ENCODE data around the gene JMJD6.

The JMJD6 gene

GRCh38 chr17:76695059-76695831, 31.2 kb downstream of the JMJD6 start:
- peaks cover 12% of the 10 kb centered on the region for H3K4me1 ChIP-seq (ENCODE audit: control insufficient read depth, insufficient read depth, low read length)
- no peak overlapping the region for H3K4me3 ChIP-seq (ENCODE audit: low read depth, low read length)
- no peaks in the 10 kb centered on the region for H3K9me3 ChIP-seq (ENCODE audit: control insufficient read depth, insufficient read depth, low read length)
- no peak overlapping the region for H3K9ac ChIP-seq (ENCODE audit: low read depth, low read length)
- H3K27me3 ChIP-seq (ENCODE audit: control insufficient read depth, insufficient read depth, low read length) = no peaks in the 10 kb centered on the region
- no peaks in the 10 kb centered on the region for H3K36me3 ChIP-seq (ENCODE audit: control insufficient read depth, insufficient read depth, low read length)
- H3K27ac ChIP-seq (ENCODE audit: low read depth, low read length) = no peak overlapping the region

- Histone ChIP-seq H3K27me3 (ENCODE audit: control insufficient read depth, insufficient read depth, low read length) (no peaks in the 10 kb centered on the region), H3K9me3 (ENCODE audit: control insufficient read depth, insufficient read depth, low read length) (no peaks in the 10 kb centered on the region), H3K36me3 (ENCODE audit: control insufficient read depth, insufficient read depth, low read length) (no peaks in the 10 kb centered on the region), H3K4me1 (ENCODE audit: control insufficient read depth, insufficient read depth, low read length) (peaks cover 7% of the 10 kb centered on the region; the same call in 1 of the 2 replicates), H3K9ac (ENCODE audit: low read depth, low read length) (no peak overlapping the region), H3K27ac (ENCODE audit: low read depth, low read length) (no peak overlapping the region), H3K4me3 (ENCODE audit: low read depth, low read length) (no peak overlapping the region)
Measured at GRCh38 chr17:76691379-76692191, 34.8 kb downstream of the JMJD6 start.

DNA sequence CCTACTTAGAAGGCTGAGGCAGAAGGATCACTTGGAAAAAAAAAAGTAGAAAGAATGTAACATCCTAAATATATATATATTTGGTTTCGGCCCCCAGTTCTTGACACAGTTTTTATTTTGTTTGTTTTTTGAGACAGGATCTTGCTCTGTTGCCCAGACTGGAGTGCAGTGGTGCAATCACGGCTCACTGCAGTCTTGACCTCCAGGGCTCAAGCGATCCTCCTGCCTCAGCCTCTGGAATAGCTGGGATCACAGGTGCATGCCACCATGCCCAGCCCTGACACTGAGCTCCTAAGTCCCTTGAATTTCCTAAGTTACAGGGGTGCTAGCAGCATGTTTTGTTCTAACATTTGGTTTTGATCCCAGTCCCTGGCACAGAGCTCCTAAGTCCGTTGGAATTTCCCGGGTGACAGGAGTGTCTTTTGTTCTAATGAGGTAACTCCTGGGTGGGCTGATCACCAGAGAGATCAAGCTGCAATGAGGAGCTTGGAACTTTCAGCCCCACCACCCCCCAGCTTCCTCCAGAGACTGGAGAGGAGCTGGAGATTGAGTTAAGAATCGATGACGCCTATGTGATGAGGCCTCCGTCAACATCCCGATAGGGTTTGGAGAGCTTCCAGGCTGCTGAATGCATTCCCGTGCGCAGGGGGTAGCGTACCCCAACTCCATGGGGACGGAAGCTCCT, 35.7 kb downstream of the JMJD6 start:
- no peak overlapping the region for H3K27ac ChIP-seq (ENCODE audit: low read depth, low read length)
- H3K4me3 ChIP-seq (ENCODE audit: low read depth, low read length) = no peak overlapping the region
- peaks cover 7% of the 10 kb centered on the region; the same call in 1 of the 2 replicates for H3K4me1 ChIP-seq (ENCODE audit: control insufficient read depth, insufficient read depth, low read length)
- H3K27me3 ChIP-seq (ENCODE audit: control insufficient read depth, insufficient read depth, low read length) = no peaks in the 10 kb centered on the region
- no peaks in the 10 kb centered on the region for H3K9me3 ChIP-seq (ENCODE audit: control insufficient read depth, insufficient read depth, low read length)
- H3K9ac ChIP-seq (ENCODE audit: low read depth, low read length) = no peak overlapping the region
- no peaks in the 10 kb centered on the region for H3K36me3 ChIP-seq (ENCODE audit: control insufficient read depth, insufficient read depth, low read length)

- no peak overlapping the region for H3K9ac ChIP-seq (ENCODE audit: low read depth, low read length)
- no peaks in the 10 kb centered on the region for H3K27me3 ChIP-seq (ENCODE audit: control insufficient read depth, insufficient read depth, low read length)
- peaks cover 7% of the 10 kb centered on the region; the same call in 1 of the 2 replicates for H3K4me1 ChIP-seq (ENCODE audit: control insufficient read depth, insufficient read depth, low read length)
- no peak overlapping the region for H3K27ac ChIP-seq (ENCODE audit: low read depth, low read length)
- H3K9me3 ChIP-seq (ENCODE audit: control insufficient read depth, insufficient read depth, low read length) = no peaks in the 10 kb centered on the region
- H3K4me3 ChIP-seq (ENCODE audit: low read depth, low read length) = no peak overlapping the region
- no peaks in the 10 kb centered on the region for H3K36me3 ChIP-seq (ENCODE audit: control insufficient read depth, insufficient read depth, low read length)
Measured at GRCh38 chr17:76689859-76690258, 36.5 kb downstream of the JMJD6 start.

GRCh38 chr17:76688165-76688622, 38.2 kb downstream of the JMJD6 start:
- no peak overlapping the region for H3K27ac ChIP-seq (ENCODE audit: low read depth, low read length)

DNA sequence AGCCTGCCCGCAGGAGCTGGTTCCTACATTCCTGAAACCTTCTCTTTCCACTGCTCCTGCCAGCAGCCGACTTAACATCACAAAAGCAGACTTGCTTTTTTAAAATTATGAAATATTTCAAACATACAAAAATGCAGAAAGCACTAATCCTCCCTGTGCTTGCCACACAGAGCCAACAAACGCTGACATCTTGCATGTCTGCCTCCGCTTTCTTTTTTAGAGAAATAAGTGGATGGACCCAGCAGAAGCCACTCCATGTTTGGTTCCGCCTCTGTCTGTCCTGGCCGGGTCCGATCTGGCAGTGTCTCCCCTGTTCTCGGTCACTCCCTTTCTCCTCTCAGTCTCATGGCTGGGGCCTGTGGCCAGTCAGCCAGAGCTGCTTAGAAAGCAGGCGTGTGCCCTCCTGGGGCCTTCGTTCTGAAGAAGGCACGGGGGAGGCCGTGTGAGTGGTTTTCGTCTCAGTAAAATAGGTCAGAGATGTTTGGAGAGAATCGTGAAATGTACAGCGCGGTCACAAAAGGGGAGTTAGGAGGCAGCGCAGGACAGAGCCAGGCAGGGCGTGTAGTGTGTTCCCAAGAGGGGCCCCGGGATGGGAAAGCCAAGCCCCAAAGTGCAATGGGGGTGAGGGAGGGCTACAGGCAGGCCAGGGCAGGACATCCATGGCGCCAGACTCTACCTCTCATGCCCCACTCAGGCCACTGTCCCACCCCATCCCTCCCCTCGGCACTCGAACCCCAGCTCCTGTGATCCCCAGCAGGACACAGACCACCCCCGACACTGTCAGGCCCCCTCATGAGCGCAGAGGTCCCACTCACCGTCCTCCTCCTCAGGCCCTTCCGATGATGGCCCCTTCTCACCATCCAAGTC, 38.9 kb downstream of the JMJD6 start:
- H3K27me3 ChIP-seq (ENCODE audit: control insufficient read depth, insufficient read depth, low read length) = no peaks in the 10 kb centered on the region
- no peaks in the 10 kb centered on the region for H3K9me3 ChIP-seq (ENCODE audit: control insufficient read depth, insufficient read depth, low read length)
- no peak overlapping the region for H3K9ac ChIP-seq (ENCODE audit: low read depth, low read length)
- no peaks in the 10 kb centered on the region for H3K36me3 ChIP-seq (ENCODE audit: control insufficient read depth, insufficient read depth, low read length)
- no peak overlapping the region for H3K4me3 ChIP-seq (ENCODE audit: low read depth, low read length)
- no peak overlapping the region for H3K27ac ChIP-seq (ENCODE audit: low read depth, low read length)
- peaks cover 13% of the 10 kb centered on the region for H3K4me1 ChIP-seq (ENCODE audit: control insufficient read depth, insufficient read depth, low read length)

More at GRCh38 chr17:76688165-76688622, 38.2 kb downstream of the JMJD6 start:
- Histone ChIP-seq H3K4me3 (ENCODE audit: low read depth, low read length) (no peak overlapping the region), H3K9me3 (ENCODE audit: control insufficient read depth, insufficient read depth, low read length) (no peaks in the 10 kb centered on the region), H3K9ac (ENCODE audit: low read depth, low read length) (no peak overlapping the region), H3K36me3 (ENCODE audit: control insufficient read depth, insufficient read depth, low read length) (no peaks in the 10 kb centered on the region), H3K4me1 (ENCODE audit: control insufficient read depth, insufficient read depth, low read length) (peaks cover 13% of the 10 kb centered on the region), H3K27me3 (ENCODE audit: control insufficient read depth, insufficient read depth, low read length) (no peaks in the 10 kb centered on the region)

GRCh38 chr17:76686538-76687297, 39.7 kb downstream of the JMJD6 start:
- no peaks in the 10 kb centered on the region for H3K9me3 ChIP-seq (ENCODE audit: control insufficient read depth, insufficient read depth, low read length)
- H3K4me3 ChIP-seq (ENCODE audit: low read depth, low read length) = no peak overlapping the region
- no peaks in the 10 kb centered on the region for H3K36me3 ChIP-seq (ENCODE audit: control insufficient read depth, insufficient read depth, low read length)
- peaks cover 13% of the 10 kb centered on the region for H3K4me1 ChIP-seq (ENCODE audit: control insufficient read depth, insufficient read depth, low read length)
- no peak overlapping the region for H3K27ac ChIP-seq (ENCODE audit: low read depth, low read length)
- no peaks in the 10 kb centered on the region for H3K27me3 ChIP-seq (ENCODE audit: control insufficient read depth, insufficient read depth, low read length)
- no peak overlapping the region for H3K9ac ChIP-seq (ENCODE audit: low read depth, low read length)

DNA sequence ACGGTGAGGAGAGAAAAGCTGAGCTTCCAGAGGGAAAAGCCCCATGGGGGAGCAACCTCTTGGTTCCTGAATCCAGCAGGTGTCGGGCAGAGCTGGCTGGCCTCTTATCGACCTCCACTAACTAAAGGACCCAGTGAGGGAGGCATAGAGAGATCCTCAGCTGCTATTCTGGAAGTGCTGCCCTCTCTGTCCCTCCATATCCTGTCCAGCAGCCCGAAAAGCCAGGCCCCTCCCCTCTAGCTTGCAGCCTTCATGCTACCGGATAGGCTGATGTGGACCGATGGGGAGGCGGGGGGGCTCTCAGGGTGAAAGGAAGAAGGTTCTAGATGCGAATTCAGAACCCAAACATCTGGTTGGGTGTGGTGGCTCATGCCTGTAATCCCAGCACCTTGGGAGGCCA, 40.6 kb downstream of the JMJD6 start:
- no peak overlapping the region for H3K27ac ChIP-seq (ENCODE audit: low read depth, low read length)

GRCh38 chr17:76685366-76685765, 41.0 kb downstream of the JMJD6 start:
- Histone ChIP-seq H3K36me3 (ENCODE audit: control insufficient read depth, insufficient read depth, low read length) (no peaks in the 10 kb centered on the region), H3K4me3 (ENCODE audit: low read depth, low read length) (no peak overlapping the region), H3K9ac (ENCODE audit: low read depth, low read length) (no peak overlapping the region), H3K9me3 (ENCODE audit: control insufficient read depth, insufficient read depth, low read length) (no peaks in the 10 kb centered on the region), H3K4me1 (ENCODE audit: control insufficient read depth, insufficient read depth, low read length) (peaks cover 13% of the 10 kb centered on the region), H3K27me3 (ENCODE audit: control insufficient read depth, insufficient read depth, low read length) (no peaks in the 10 kb centered on the region), H3K27ac (ENCODE audit: low read depth, low read length) (no peak overlapping the region)

More for the DNA sequence above, 40.6 kb downstream of the JMJD6 start:
- no peaks in the 10 kb centered on the region for H3K9me3 ChIP-seq (ENCODE audit: control insufficient read depth, insufficient read depth, low read length)
- H3K9ac ChIP-seq (ENCODE audit: low read depth, low read length) = no peak overlapping the region
- H3K4me3 ChIP-seq (ENCODE audit: low read depth, low read length) = no peak overlapping the region
- no peaks in the 10 kb centered on the region for H3K27me3 ChIP-seq (ENCODE audit: control insufficient read depth, insufficient read depth, low read length)
- peaks cover 13% of the 10 kb centered on the region for H3K4me1 ChIP-seq (ENCODE audit: control insufficient read depth, insufficient read depth, low read length)
- H3K36me3 ChIP-seq (ENCODE audit: control insufficient read depth, insufficient read depth, low read length) = no peaks in the 10 kb centered on the region

GRCh38 chr17:76684756-76685155, 41.6 kb downstream of the JMJD6 start:
- Histone ChIP-seq H3K4me1 (ENCODE audit: control insufficient read depth, insufficient read depth, low read length) (peaks cover 13% of the 10 kb centered on the region), H3K36me3 (ENCODE audit: control insufficient read depth, insufficient read depth, low read length) (no peaks in the 10 kb centered on the region), H3K9ac (ENCODE audit: low read depth, low read length) (no peak overlapping the region), H3K27me3 (ENCODE audit: control insufficient read depth, insufficient read depth, low read length) (no peaks in the 10 kb centered on the region), H3K4me3 (ENCODE audit: low read depth, low read length) (no peak overlapping the region), H3K9me3 (ENCODE audit: control insufficient read depth, insufficient read depth, low read length) (no peaks in the 10 kb centered on the region), H3K27ac (ENCODE audit: low read depth, low read length) (no peak overlapping the region)

Measured in HUES48 (cell line).